NCI-H2196 (cell line): ENCODE measurements around the gene AGAP1.
A peak's percentile ranks its signal among the peaks of the same experiment; 100 is the strongest.

ENCODE experiments used
- DNase-seq: peaks from one replicate; lab custom pipeline; 2025; ENCODE audit not compliant: unreplicated experiment; lab: John Stamatoyannopoulos, UW

AGAP1 gene

GRCh38 chr2:235546436-235546835 lies 52.6 kb downstream of the AGAP1 start:
- DNase-seq: no peak

GRCh38 chr2:235549735-235550377 lies 56.0 kb downstream of the AGAP1 start:
- DNase-seq: no peak

- no peak for DNase-seq
These were observed 56.5 kb downstream of the AGAP1 start for GRCh38 chr2:235550378-235550760.

GRCh38 chr2:235550946-235551345 lies 57.1 kb downstream of the AGAP1 start:
- DNase-seq: no peak

GRCh38 chr2:235551965-235552364 lies 58.1 kb downstream of the AGAP1 start:
- peak; percentile 60 for DNase-seq

- no peak for DNase-seq
These were observed 58.8 kb downstream of the AGAP1 start for GRCh38 chr2:235552671-235553070.

GRCh38 chr2:235553291-235553690 lies 59.4 kb downstream of the AGAP1 start:
- DNase-seq: no peak

- DNase-seq: peak; percentile 34
These were observed 59.9 kb downstream of the AGAP1 start for GRCh38 chr2:235553696-235554100.

- DNase-seq: no peak
These were observed 60.5 kb downstream of the AGAP1 start for GRCh38 chr2:235554385-235554784.

GRCh38 chr2:235554936-235555335 lies 61.1 kb downstream of the AGAP1 start:
- DNase-seq: no peak

GRCh38 chr2:235555371-235555770 lies 61.5 kb downstream of the AGAP1 start:
- no peak for DNase-seq

GRCh38 chr2:235556086-235556485 lies 62.2 kb downstream of the AGAP1 start:
- no peak for DNase-seq

GRCh38 chr2:235556901-235557300 lies 63.1 kb downstream of the AGAP1 start:
- no peak for DNase-seq

GRCh38 chr2:235557903-235558302 lies 64.1 kb downstream of the AGAP1 start:
- DNase-seq: no peak

- no peak for DNase-seq
These were observed 64.7 kb downstream of the AGAP1 start for GRCh38 chr2:235558572-235558971.

GRCh38 chr2:235560345-235560744 lies 66.5 kb downstream of the AGAP1 start:
- DNase-seq: no peak

- no peak for DNase-seq
These were observed 67.6 kb downstream of the AGAP1 start for GRCh38 chr2:235561450-235561849.

GRCh38 chr2:235562065-235562747 lies 68.4 kb downstream of the AGAP1 start:
- DNase-seq: no peak

GRCh38 chr2:235563056-235563910 lies 69.4 kb downstream of the AGAP1 start:
- DNase-seq: no peak

GRCh38 chr2:235564066-235564465 lies 70.2 kb downstream of the AGAP1 start:
- no peak for DNase-seq

- no peak for DNase-seq
These were observed 71.2 kb downstream of the AGAP1 start for GRCh38 chr2:235564884-235565530.
